Kidney (tissue), 14 donors: ENCODE measurements around the gene CLEC14A. TPM values are rescaled to one million over a fixed set of nuclear protein-coding genes. Genes with fewer than 3 reads are reported as not detected.

Experiments used
- DNase-seq, 5 donors: peaks; one replicate each; pipeline ENCODE4 v3.0.0-alpha.2; 2013 to 2020
- FAIRE-seq: peaks from 2 replicates; lab custom pipeline; 2012; peaks lifted over from hg19 to GRCh38; lab: Jason Lieb, UNC
- H3K27ac ChIP-seq, 2 donors: one replicate each; pipeline ENCODE4 v1.7.0; 2013; ENCODE audit warnings: low read depth in 2 of 2, low read length in 2 of 2, inconsistent platforms in 1 of 2
- H3K27me3 ChIP-seq: one replicate; pipeline ENCODE4 v1.7.1; 2013; ENCODE audit warnings: low read length, inconsistent platforms; ENCODE audit not compliant: control insufficient read depth, insufficient read depth
- H3K36me3 ChIP-seq, 3 donors: one replicate each; pipeline versions ENCODE4 v1.7.0 to v1.7.1; 2013; ENCODE audit warnings: low read length in 3 of 3, control low read depth in 1 of 3, inconsistent platforms in 1 of 3; ENCODE audit not compliant: insufficient read depth in 3 of 3, control insufficient read depth in 2 of 3
- H3K4me1 ChIP-seq, 3 donors: one replicate each; pipeline versions ENCODE4 v1.7.0 to v1.7.1; 2013; ENCODE audit warnings: low read length in 3 of 3, inconsistent platforms in 1 of 3, low read depth in 1 of 3; ENCODE audit not compliant: control insufficient read depth in 2 of 3, insufficient read depth in 2 of 3
- H3K4me3 ChIP-seq, 3 donors: one replicate each; pipeline versions ENCODE4 v1.7.0 to v1.8.1; 2013; ENCODE audit warnings: low read length in 3 of 3, control low read depth in 1 of 3, inconsistent platforms in 1 of 3
- H3K9ac ChIP-seq, 3 donors: one replicate each; pipeline versions ENCODE4 v1.7.0 to v1.7.1; 2013; ENCODE audit warnings: low read length in 3 of 3, control low read depth in 1 of 3, inconsistent platforms in 1 of 3
- H3K9me3 ChIP-seq, 3 donors: one replicate each; pipeline versions ENCODE4 v1.7.0 to v1.7.1; 2013; ENCODE audit warnings: low read length in 3 of 3, control low read depth in 1 of 3, inconsistent platforms in 1 of 3; ENCODE audit not compliant: control insufficient read depth in 2 of 3, insufficient read depth in 1 of 3
- intact Hi-C: fragments of 100-400 bp; cut with DNase I; formaldehyde crosslinking; loops from one replicate; pipeline ENCODE4 v1.11.1; 2022
- polyA plus RNA-seq: library from polyadenylated mRNA; stranded (reverse); fragments of 350-450 nt; fragmentation: Illumina TruSeq; extraction: RNeasy Lipid Tissue Mini Kit (QIAGEN cat#74804); gene quantifications from one replicate; pipeline ENCODE4 v1.2.3, GENCODE V29; 2014; ENCODE audit warnings: low read depth, low replicate concordance; ENCODE audit not compliant: insufficient read depth
- total RNA-seq: library from RNA; stranded (reverse); fragmentation: NEBNext Ultra II Directional; extraction: Animal tissue kit (Norgen Biotek cat#: 25700); gene quantifications from one replicate; pipeline ENCODE4 v1.2.1, GENCODE V29; 2021
- TF ChIP-seq, protein P1 (sequence below): IDR thresholded peaks from 3 replicates; pipeline ENCODE4 v1.5.1; 2012; ENCODE audit warnings: mild to moderate bottlenecking, moderate library complexity, borderline replicate concordance; ENCODE audit not compliant: insufficient read depth; ENCODE audit errors: extremely low read depth
- donor health status: control.
- donor health status: control.
- donor health status: control.
- donor health status: control.
- donor health status: control.
- donor health status: DM: yes; HTN: yes; CAD: no.
- donor health status: Normal renal cell carcinoma (clear cell type).

The CLEC14A gene
- total and polyA plus RNA-seq, 2 donors from 2014 or later, result 22.4 to 37.6 TPM

DNA sequence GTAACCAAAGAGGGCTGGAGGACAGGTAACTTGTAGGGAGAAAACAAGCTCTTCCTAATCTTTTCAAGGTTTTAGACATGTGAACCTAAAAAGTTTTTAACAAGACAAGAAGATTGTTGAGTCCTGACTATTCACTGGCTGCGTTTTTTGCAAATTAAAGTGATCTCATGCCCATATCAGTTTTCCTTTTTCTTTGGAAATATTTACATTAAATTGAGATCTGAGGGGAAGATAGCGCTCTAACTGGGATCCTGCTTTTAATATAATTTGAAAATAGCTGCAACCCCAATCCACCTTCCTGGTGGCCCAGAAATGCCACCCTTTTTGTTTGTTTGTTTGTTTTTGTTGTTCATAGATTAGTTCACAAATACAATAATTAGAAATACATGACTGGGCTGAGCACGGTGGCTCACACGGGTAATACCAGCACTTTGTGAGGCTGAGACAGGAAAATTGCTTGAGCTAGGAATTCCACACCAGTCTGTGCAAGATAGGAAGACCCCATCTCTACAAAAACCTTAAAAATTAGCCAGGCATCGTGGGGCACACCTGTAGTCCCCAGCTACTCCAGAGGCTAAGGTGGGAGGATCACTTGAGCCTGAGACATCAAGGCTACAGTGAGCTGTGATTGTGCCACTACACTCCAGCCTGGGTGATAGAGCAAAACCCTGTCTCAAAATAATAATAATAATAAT is 50.6 kb downstream of the CLEC14A start:
- TF ChIP-seq, protein P1, sequence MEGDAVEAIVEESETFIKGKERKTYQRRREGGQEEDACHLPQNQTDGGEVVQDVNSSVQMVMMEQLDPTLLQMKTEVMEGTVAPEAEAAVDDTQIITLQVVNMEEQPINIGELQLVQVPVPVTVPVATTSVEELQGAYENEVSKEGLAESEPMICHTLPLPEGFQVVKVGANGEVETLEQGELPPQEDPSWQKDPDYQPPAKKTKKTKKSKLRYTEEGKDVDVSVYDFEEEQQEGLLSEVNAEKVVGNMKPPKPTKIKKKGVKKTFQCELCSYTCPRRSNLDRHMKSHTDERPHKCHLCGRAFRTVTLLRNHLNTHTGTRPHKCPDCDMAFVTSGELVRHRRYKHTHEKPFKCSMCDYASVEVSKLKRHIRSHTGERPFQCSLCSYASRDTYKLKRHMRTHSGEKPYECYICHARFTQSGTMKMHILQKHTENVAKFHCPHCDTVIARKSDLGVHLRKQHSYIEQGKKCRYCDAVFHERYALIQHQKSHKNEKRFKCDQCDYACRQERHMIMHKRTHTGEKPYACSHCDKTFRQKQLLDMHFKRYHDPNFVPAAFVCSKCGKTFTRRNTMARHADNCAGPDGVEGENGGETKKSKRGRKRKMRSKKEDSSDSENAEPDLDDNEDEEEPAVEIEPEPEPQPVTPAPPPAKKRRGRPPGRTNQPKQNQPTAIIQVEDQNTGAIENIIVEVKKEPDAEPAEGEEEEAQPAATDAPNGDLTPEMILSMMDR, result no peak
- peaks cover 0 to 19% (median 6%) of the 10 kb centered on the region in 3 donors for H3K4me1 ChIP-seq
- no peak overlapping the region for H3K27ac ChIP-seq
- H3K9me3 ChIP-seq, result peaks cover 0 to 3% (median 0%) of the 10 kb centered on the region in 3 donors
- no peak for DNase-seq
- H3K27me3 ChIP-seq, result peaks cover 14% of the 10 kb centered on the region
- intact Hi-C loops, result no loop called here
- H3K4me3 ChIP-seq, result no peak overlapping the region
- no peak overlapping the region for H3K9ac ChIP-seq
- no peaks in the 10 kb centered on the region for H3K36me3 ChIP-seq
- FAIRE-seq, result no peak

DNA sequence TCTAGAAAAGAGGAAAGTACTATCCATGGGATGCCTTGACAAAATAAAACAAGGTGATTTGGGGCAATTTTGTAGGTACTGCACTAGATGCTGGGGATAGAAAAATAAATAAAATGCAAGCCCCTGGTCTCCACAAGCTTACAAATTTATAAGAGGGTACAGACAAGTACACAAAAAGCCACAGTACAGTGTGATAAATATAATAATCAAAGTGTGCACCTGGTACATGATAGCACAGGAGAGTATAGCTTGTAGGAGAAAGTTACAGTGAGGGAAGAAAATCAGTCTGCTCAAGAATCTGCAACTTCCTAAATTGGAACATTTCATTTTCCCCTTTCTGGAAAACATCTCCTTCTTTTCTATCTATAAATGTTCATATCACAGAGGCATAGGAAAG is 51.2 kb downstream of the CLEC14A start:
- Histone ChIP-seq H3K27ac (no peak overlapping the region), H3K9ac (no peak overlapping the region), H3K36me3 (no peaks in the 10 kb centered on the region), H3K4me3 (no peak overlapping the region), H3K4me1 (peaks cover 0 to 14% (median 4%) of the 10 kb centered on the region in 3 donors), H3K9me3 (peaks cover 0 to 3% (median 0%) of the 10 kb centered on the region in 3 donors), H3K27me3 (peaks cover 8% of the 10 kb centered on the region)
- no peak for FAIRE-seq
- no peak for DNase-seq
- TF ChIP-seq, protein P1, result no peak
- intact Hi-C loops, result no loop called here

Other genes with a start within 250 kb of the CLEC14A start
- gene SSTR1, start 48.2 kb downstream of the CLEC14A start, total RNA-seq, result 4.0 TPM
- gene SSTR1, start 48.2 kb downstream of the CLEC14A start, polyA plus RNA-seq, result 1.3 TPM